GM12891 (cell line): Measurements from ENCODE around the gene MAP3K20.

Experiments used
- POLR2A ChIP-seq: IDR thresholded peaks from 2 replicates; pipeline ENCODE4 v1.6.1; 2011; ENCODE audit warnings: low read depth, low read length, control low read depth
- SPI1 ChIP-seq: IDR thresholded peaks from 2 replicates; pipeline ENCODE4 v1.6.1; 2011; ENCODE audit warnings: low read depth, low read length, control low read depth

DNA sequence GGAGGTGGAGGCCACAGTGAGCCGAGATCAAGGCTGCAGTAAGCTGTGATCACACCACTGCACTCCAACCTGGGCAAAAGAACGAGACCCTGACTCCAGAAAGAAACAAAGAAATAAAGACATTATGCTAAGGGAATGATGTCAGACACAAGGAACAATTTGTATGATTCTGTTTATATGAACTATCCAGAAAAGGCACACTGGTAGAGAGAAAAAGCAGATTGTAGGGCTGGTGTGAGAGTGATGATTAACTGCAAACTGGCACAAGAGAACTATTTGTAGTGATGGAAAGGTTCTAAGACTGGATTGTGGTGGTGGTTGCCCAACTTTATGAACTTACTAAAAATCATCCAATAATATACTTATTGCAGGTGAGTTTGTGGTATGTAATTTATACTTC is 106.3 kb downstream of the MAP3K20 start:
- no peak for TF ChIP-seq POLR2A
- no peak for TF ChIP-seq SPI1
